SK-N-SH (cell line): Measurements from ENCODE around the gene ERC2. TPM values are rescaled to one million over a fixed set of nuclear protein-coding genes. Genes with fewer than 3 reads are reported as not detected.

Experiments
- CTCF ChIA-PET: fragments of 300-600, 350-600 bp; formaldehyde crosslinking; extraction: SDS; loops from one replicate; lab custom pipeline; 2021; lab: Yijun Ruan, JAX
- POLR2A ChIA-PET: fragments of 350-600 bp; sonication (Branson Sonifier 250); formaldehyde crosslinking; extraction: SDS; loops from one replicate; lab custom pipeline; 2020; ENCODE audit warnings: antibody characterized with exemption, inconsistent platforms; lab: Yijun Ruan, JAX
- DNase-seq: peaks from one replicate; pipeline ENCODE4 v3.0.0; 2012
- H2AFZ ChIP-seq: fragments of 200-600 bp; sonication (generic); 2 replicates; pipeline ENCODE4 v1.8.1; 2016; ENCODE audit warnings: antibody characterized with exemption, mild to moderate bottlenecking, low read depth
- H3F3A ChIP-seq: fragments of 200-600 bp; sonication (generic); replicated peaks from 2 replicates; pipeline ENCODE3; 2016; ENCODE audit warnings: antibody characterized with exemption, mild to moderate bottlenecking; ENCODE audit not compliant: insufficient read depth
- H3K27ac ChIP-seq, 2 experiments: fragments of 200-500 bp in 1 of 2; fragments of 200-600 bp in 1 of 2; sonication (Bioruptor generic) in 1 of 2; sonication (generic), shearing (Covaris generic) in 1 of 2; 2 replicates each; pipeline versions ENCODE4 v1.5.1 to v1.6.1; 2014 to 2016; ENCODE audit warnings: low read depth in 2 of 2, inconsistent platforms in 1 of 2, low read length in 1 of 2, mild to moderate bottlenecking in 1 of 2, mixed read lengths in 1 of 2
- H3K27me3 ChIP-seq: fragments of 200-600 bp; sonication (generic), shearing (Covaris generic); 2 replicates; pipeline ENCODE4 v1.6.1; 2016; ENCODE audit warnings: mixed run types; ENCODE audit not compliant: insufficient read depth
- H3K36me3 ChIP-seq, 2 experiments: fragments of 200-500 bp in 1 of 2; fragments of 200-600 bp in 1 of 2; sonication (Bioruptor generic) in 1 of 2; sonication (generic) in 1 of 2; replicated peaks in 1 of 2; 2 replicates each; pipeline versions ENCODE3 to v1.5.1; 2014 to 2016; ENCODE audit warnings: low read length in 1 of 2, mild to moderate bottlenecking in 1 of 2; ENCODE audit not compliant: insufficient read depth in 2 of 2, control insufficient read depth in 1 of 2
- H3K4me1 ChIP-seq, 2 experiments: fragments of 200-500 bp in 1 of 2; fragments of 200-600 bp in 1 of 2; sonication (Bioruptor generic) in 1 of 2; sonication (generic), shearing (Covaris generic) in 1 of 2; 2 replicates each; pipeline versions ENCODE4 v1.5.1 to v1.6.1; 2014 to 2016; ENCODE audit warnings: low read depth in 1 of 2, low read length in 1 of 2, mixed run types in 1 of 2; ENCODE audit not compliant: insufficient read depth in 2 of 2, control insufficient read depth in 1 of 2
- H3K4me2 ChIP-seq: fragments of 200-600 bp; sonication (generic), shearing (Covaris generic); 2 replicates; pipeline ENCODE4 v1.6.1; 2017; ENCODE audit warnings: mixed run types
- H3K4me3 ChIP-seq, 2 experiments: fragments of 200-500 bp in 1 of 2; fragments of 200-600 bp in 1 of 2; sonication (Bioruptor generic) in 1 of 2; sonication (generic), shearing (Covaris generic) in 1 of 2; 2 replicates each; pipeline versions ENCODE4 v1.5.1 to v1.8.1; 2014 to 2016; ENCODE audit warnings: low read depth in 2 of 2, inconsistent platforms in 1 of 2, low read length in 1 of 2, mild to moderate bottlenecking in 1 of 2, mixed read lengths in 1 of 2, moderate library complexity in 1 of 2
- H3K79me2 ChIP-seq: fragments of 200-600 bp; sonication (generic); 2 replicates; pipeline ENCODE4 v1.8.1; 2017; ENCODE audit warnings: mild to moderate bottlenecking; ENCODE audit not compliant: insufficient read depth
- H3K9ac ChIP-seq: fragments of 200-600 bp; sonication (generic); 2 replicates; pipeline ENCODE4 v1.6.1; 2017; ENCODE audit warnings: mixed run types
- H3K9me2 ChIP-seq: fragments of 200-600 bp; sonication (generic); 2 replicates; pipeline ENCODE4 v1.6.1; 2017; ENCODE audit warnings: mixed run types
- H3K9me3 ChIP-seq: fragments of 200-600 bp; sonication (generic); 2 replicates; pipeline ENCODE4 v1.6.1; 2017; ENCODE audit warnings: mixed run types, mild to moderate bottlenecking, moderate library complexity
- H4K20me1 ChIP-seq: fragments of 200-600 bp; sonication (generic); 2 replicates; pipeline ENCODE4 v1.6.1; 2017; ENCODE audit warnings: mild to moderate bottlenecking, mixed run types; ENCODE audit not compliant: insufficient read depth
- CHD2 ChIP-seq: fragments of 150-350 bp; IDR thresholded peaks from 2 replicates; pipeline ENCODE4 v1.6.1; 2018; ENCODE audit warnings: low read length; ENCODE audit not compliant: partially characterized antibody
- CTCF ChIP-seq: fragments of 200-600 bp; sonication (generic); IDR thresholded peaks from 2 replicates; pipeline ENCODE4 v1.6.1; 2017; ENCODE audit warnings: antibody characterized with exemption, mild to moderate bottlenecking, moderate library complexity
- FOSL2 ChIP-seq: IDR thresholded peaks from 2 replicates; pipeline ENCODE4 v1.4.0; 2012; ENCODE audit warnings: low read depth, mild to moderate bottlenecking, moderate library complexity, borderline replicate concordance
- FOXM1 ChIP-seq: IDR thresholded peaks from 2 replicates; pipeline ENCODE4 v1.4.0; 2012; ENCODE audit warnings: low read depth, mild to moderate bottlenecking
- GABPA ChIP-seq: IDR thresholded peaks from 2 replicates; pipeline ENCODE4 v1.4.0; 2012; ENCODE audit warnings: low read depth, mild to moderate bottlenecking
- GATA2 ChIP-seq: sonication (generic); formaldehyde crosslinking; IDR thresholded peaks from 2 replicates; pipeline ENCODE4 v1.5.0; 2020; ENCODE audit warnings: mild to moderate bottlenecking, missing genetic modification reagents
- IRF3 ChIP-seq: fragments of 150-350 bp; IDR thresholded peaks from 2 replicates; pipeline ENCODE4 v1.6.1; 2016; ENCODE audit warnings: mild to moderate bottlenecking, low read depth, low read length
- JUND ChIP-seq: IDR thresholded peaks from 2 replicates; pipeline ENCODE4 v1.4.0; 2012
- MAX ChIP-seq: IDR thresholded peaks from 2 replicates; pipeline ENCODE4 v1.4.0; 2012; ENCODE audit warnings: low read depth
- NFIC ChIP-seq: IDR thresholded peaks from 2 replicates; pipeline ENCODE4 v1.4.0; 2012; ENCODE audit warnings: borderline replicate concordance
- NRF1 ChIP-seq: IDR thresholded peaks from 2 replicates; pipeline ENCODE4 v1.6.1; 2012; ENCODE audit warnings: low read depth, mild to moderate bottlenecking, low read length
- POLR2AphosphoS5 ChIP-seq: IDR thresholded peaks from 2 replicates; pipeline ENCODE4 v1.6.1; 2012; ENCODE audit warnings: low read depth, low read length
- RAD21 ChIP-seq: IDR thresholded peaks from 2 replicates; pipeline ENCODE4 v1.6.1; 2012; ENCODE audit warnings: mild to moderate bottlenecking, low read length
- RCOR1 ChIP-seq: fragments of 150-350 bp; IDR thresholded peaks from 2 replicates; pipeline ENCODE4 v1.6.1; 2017; ENCODE audit warnings: antibody characterized with exemption, low read length
- RXRA ChIP-seq: IDR thresholded peaks from 2 replicates; pipeline ENCODE4 v1.4.0; 2012; ENCODE audit warnings: low read depth, mild to moderate bottlenecking, borderline replicate concordance
- SIN3A ChIP-seq: IDR thresholded peaks from 2 replicates; pipeline ENCODE4 v1.6.1; 2012; ENCODE audit warnings: low read depth, mild to moderate bottlenecking, low read length, moderate library complexity, borderline replicate concordance
- TAF1 ChIP-seq: IDR thresholded peaks from 2 replicates; pipeline ENCODE4 v1.6.1; 2012; ENCODE audit warnings: low read depth, mild to moderate bottlenecking, low read length, moderate library complexity, borderline replicate concordance
- TEAD4 ChIP-seq: IDR thresholded peaks from 2 replicates; pipeline ENCODE4 v1.4.0; 2012; ENCODE audit warnings: mild to moderate bottlenecking, borderline replicate concordance; ENCODE audit not compliant: insufficient read depth
- USF1 ChIP-seq: IDR thresholded peaks from 2 replicates; pipeline ENCODE4 v1.4.0; 2012; ENCODE audit warnings: low read depth, borderline replicate concordance
- USF2 ChIP-seq: fragments of 150-350 bp; IDR thresholded peaks from 2 replicates; pipeline ENCODE4 v1.6.1; 2017; ENCODE audit warnings: antibody characterized with exemption, low read length, low read depth, borderline replicate concordance
- ZBTB33 ChIP-seq: IDR thresholded peaks from 2 replicates; pipeline ENCODE4 v1.4.0; 2012; ENCODE audit warnings: low read depth, borderline replicate concordance
- WGBS: methylation state at CpG from one replicate; pipeline ENCODE4 v1.1.6; 2017; ENCODE audit warnings: low lambda C conversion rate; 5-methylcytosine and 5-hydroxymethylcytosine counted together
- polyA plus RNA-seq, 3 experiments: library from polyadenylated mRNA; depleted of rRNA; stranded (reverse); fragments of >200 nt; gene quantifications; 2 replicates each; pipeline ENCODE4 v1.2.3, GENCODE V29; 2012

Gene ERC2
- polyA plus RNA-seq, 1 of the 3 experiments (the other 2 are of a cell fraction): 1.6 TPM

GRCh38 chr3:56012721-56013120 is 455.5 kb downstream of the ERC2 start (continued):
- TF ChIP-seq CTCF (no peak), MAX (no peak)

GRCh38 chr3:56005196-56005805 is 463.0 kb downstream of the ERC2 start:
- Histone ChIP-seq H3K4me1 (no peaks in the 10 kb centered on the region), H3K36me3 (no peaks in the 10 kb centered on the region), H3K4me2 (no peak overlapping the region), H3K4me3 (no peak overlapping the region), H3K27ac (no peak overlapping the region), H3K9me3 (no peaks in the 10 kb centered on the region), H3K27me3 (no peaks in the 10 kb centered on the region), H3K9me2 (no peaks in the 10 kb centered on the region), H4K20me1 (no peaks in the 10 kb centered on the region), H3F3A (no peaks in the 10 kb centered on the region), H3K9ac (no peak overlapping the region), H3K79me2 (no peaks in the 10 kb centered on the region), H2AFZ (no peak overlapping the region)
- WGBS: 66% methylated on average over 6 of the region's 6 CpGs
- DNase-seq: no peak
- CTCF ChIA-PET: interaction anchor here (1.1 kb wide), 2 partner anchors 37 to 259 kb away, joined by 3 read pairs; no protein-coding TSS in a partner anchor
- TF ChIP-seq JUND (no peak), ZBTB33 (no peak), FOSL2 (no peak), CHD2 (no peak), IRF3 (no peak), USF1 (no peak), POLR2AphosphoS5 (no peak), RAD21 (no peak), SIN3A (no peak), NFIC (no peak), RCOR1 (no peak), MAX (no peak), RXRA (no peak), TEAD4 (no peak), GABPA (no peak), NRF1 (no peak), FOXM1 (no peak), GATA2 (CRISPR knock-in tag) (no peak), TAF1 (no peak), USF2 (no peak)
- POLR2A ChIA-PET: no interaction called here
